Measurements from ENCODE around the gene MTRF1L. TPM values are rescaled to one million over a fixed set of nuclear protein-coding genes. Genes with fewer than 3 reads are reported as not detected.

Gene MTRF1L
- total and polyA plus RNA-seq, 2 of the 8 experiments (the other 6 are each of a cell fraction or from before 2014, with no cell fraction given), result 4.5 to 26.5 TPM

DNA sequence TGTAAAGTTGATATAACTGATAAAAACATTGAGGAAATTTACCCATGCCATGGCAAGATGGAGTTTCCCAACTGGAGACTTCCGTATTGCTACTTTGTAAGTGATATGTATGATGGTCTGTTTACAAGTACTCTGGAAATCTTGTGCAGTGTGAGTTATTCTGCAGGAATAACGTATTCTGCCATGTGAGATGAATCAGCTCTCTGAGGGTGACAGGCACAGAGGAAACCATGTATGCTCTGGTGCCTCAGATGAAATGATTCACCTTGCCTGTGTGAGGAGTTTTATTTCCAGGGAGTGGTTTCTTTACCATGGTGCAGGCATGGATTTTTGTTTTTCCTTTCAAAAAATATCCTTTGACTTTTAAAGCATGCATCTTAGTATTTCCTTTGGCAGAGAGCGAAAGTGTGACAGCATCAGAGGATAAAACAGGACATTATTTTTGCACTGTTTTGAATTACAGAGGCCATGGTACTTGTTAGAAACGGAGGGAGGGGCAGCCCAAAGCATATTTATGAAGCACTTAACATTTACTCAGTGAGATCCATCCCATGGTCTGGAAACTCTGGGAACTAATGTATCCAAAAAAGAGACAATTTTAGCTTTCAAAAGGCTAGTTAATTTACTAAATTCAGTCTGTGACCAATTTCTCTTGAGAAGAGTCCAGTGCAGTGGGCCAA, 36.0 kb upstream of the MTRF1L start:
- H4K91ac ChIP-seq (replicated peaks; ENCODE audit: insufficient read length, low read length), result no peak overlapping the region
- no peak overlapping the region for H2AFZ ChIP-seq (ENCODE audit: low read length)
- WGBS, 2 experiments (ENCODE audit: extremely low coverage in 1 of 2, insufficient coverage in 1 of 2, insufficient read length in 1 of 2, insufficient replicate concordance in 2 of 2, low coverage in 1 of 2, low lambda C conversion rate in 2 of 2, missing lambda C conversion rate in 1 of 2), result 84% methylated on average over 4 of the region's 4 CpGs; no CpG with 5 or more reads in 1 of the 2 experiments

More for the DNA sequence above, 36.0 kb upstream of the MTRF1L start:
- Histone ChIP-seq H3K9ac (replicated peaks in 1 of 4; ENCODE audit: extremely low read depth in 1 of 4, low read depth in 3 of 4, low read length in 3 of 4) (no peak overlapping the region), H3K36me3 (ENCODE audit: control insufficient read depth in 2 of 4, insufficient read depth in 4 of 4, low read length in 3 of 4) (peaks cover 0 to 6% (median 2%) of the 10 kb centered on the region in 4 experiments; a peak in 3 of 8 replicates), H3K9me3 (ENCODE audit: insufficient read depth in 2 of 2, low read depth in 1 of 2, low read length in 1 of 2) (no peaks in the 10 kb centered on the region), H2BK120ac (replicated peaks; ENCODE audit: low read depth, low read length) (no peak overlapping the region), H2BK15ac (ENCODE audit: low read length) (no peak overlapping the region), H2BK12ac (ENCODE audit: low read depth, low read length) (no peak overlapping the region), H3K56ac (replicated peaks; ENCODE audit: insufficient read length, low read depth, low read length) (no peak overlapping the region), H3K27ac (ENCODE audit: low read depth, low read length) (no peak overlapping the region), H3K4me3 (ENCODE audit: extremely low read depth in 1 of 4, insufficient read depth in 2 of 4, low read depth in 3 of 4, low read length in 4 of 4) (no peak overlapping the region), H2BK5ac (ENCODE audit: low read depth, low read length) (no peak overlapping the region), H4K20me1 (replicated peaks in 1 of 2; ENCODE audit: control insufficient read depth in 1 of 2, insufficient read depth in 2 of 2, low read length in 2 of 2) (no peaks in the 10 kb centered on the region), H3K4me2 (ENCODE audit: insufficient read depth in 1 of 2, low read depth in 2 of 2, low read length in 2 of 2) (no peak overlapping the region), H4K8ac (ENCODE audit: extremely low read depth, insufficient read depth, low read length) (no peak overlapping the region), H3K4me1 (replicated peaks in 1 of 4; ENCODE audit: control insufficient read depth in 3 of 4, insufficient read depth in 4 of 4, low read length in 3 of 4) (no peaks in the 10 kb centered on the region), H3K4ac (replicated peaks; ENCODE audit: insufficient read length, low read depth, low read length) (no peak overlapping the region), H3K79me2 (ENCODE audit: control insufficient read depth in 1 of 2, insufficient read depth in 2 of 2, low read length in 2 of 2) (no peaks in the 10 kb centered on the region), H3K23me2 (ENCODE audit: low read depth, low read length) (no peaks in the 10 kb centered on the region; the same call in 1 of the 2 replicates), H3K23ac (ENCODE audit: insufficient read length) (no peak overlapping the region), H3K14ac (ENCODE audit: insufficient read length) (no peak overlapping the region), H3K18ac (ENCODE audit: extremely low read depth, low read length) (no peak overlapping the region), H3K27me3 (replicated peaks in 1 of 4; ENCODE audit: control insufficient read depth in 3 of 4, extremely low read depth in 1 of 4, insufficient read depth in 3 of 4, low read length in 3 of 4) (no peaks in the 10 kb centered on the region), H3K79me1 (ENCODE audit: low read depth, low read length) (no peaks in the 10 kb centered on the region), H4K5ac (ENCODE audit: insufficient read length, low read depth, low read length) (no peak overlapping the region), H2AK5ac (ENCODE audit: low read depth, low read length) (no peak overlapping the region), H2BK20ac (ENCODE audit: low read length) (no peak overlapping the region)
- DNase-seq (ENCODE audit: low read depth in 1 of 2, low spot score in 2 of 2) (no peak), FAIRE-seq (no peak)
- CTCF ChIA-PET (ENCODE audit: partially characterized antibody), result interaction anchor here (1.2 to 1.3 kb wide), 2 partner anchors 18 to 47 kb away, joined by 3 read pairs; no protein-coding TSS in a partner anchor
- no peak for TF ChIP-seq SIN3A (conservative IDR thresholded peaks at IDR 0.05 in 1 of 2, IDR thresholded peaks at IDR 0.05 in 1 of 2; ENCODE audit: low read depth in 1 of 2, low read length in 2 of 2)
- no peak for TF ChIP-seq GABPA (IDR thresholded peaks at IDR 0.05; ENCODE audit: borderline replicate concordance, insufficient read depth, low read length)
- TF ChIP-seq CTBP2 (IDR thresholded peaks at IDR 0.05; ENCODE audit: borderline replicate concordance, insufficient read depth, insufficient read length, low read length), result no peak
- TF ChIP-seq NRF1 (IDR thresholded peaks at IDR 0.05; ENCODE audit: low read depth, low read length), result no peak
- TF ChIP-seq TAF1 (IDR thresholded peaks at IDR 0.05; ENCODE audit: low read depth, low read length), result no peak
- TF ChIP-seq, protein P1, sequence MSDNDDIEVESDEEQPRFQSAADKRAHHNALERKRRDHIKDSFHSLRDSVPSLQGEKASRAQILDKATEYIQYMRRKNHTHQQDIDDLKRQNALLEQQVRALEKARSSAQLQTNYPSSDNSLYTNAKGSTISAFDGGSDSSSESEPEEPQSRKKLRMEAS (IDR thresholded peaks at IDR 0.05), result no peak
- TF ChIP-seq MAFK (IDR thresholded peaks at IDR 0.05; ENCODE audit: low read depth, low read length), result no peak
- no peak for TF ChIP-seq SRF (IDR thresholded peaks at IDR 0.05; ENCODE audit: low read depth, low read length)
- no peak for TF ChIP-seq JUND (IDR thresholded peaks at IDR 0.05; ENCODE audit: low read length)
- no peak for TF ChIP-seq SIX5 (IDR thresholded peaks at IDR 0.05; ENCODE audit: low read depth, low read length)
- no peak for TF ChIP-seq CREB1 (IDR thresholded peaks at IDR 0.05)
- no peak for TF ChIP-seq CBX5 (IDR thresholded peaks at IDR 0.05; ENCODE audit: low read depth, low read length)
- POLR2A ChIA-PET (ENCODE audit: partially characterized antibody), result no interaction called here

Measured in H1 (cell line).